Measurements from ENCODE around the gene ETV6.

DNA sequence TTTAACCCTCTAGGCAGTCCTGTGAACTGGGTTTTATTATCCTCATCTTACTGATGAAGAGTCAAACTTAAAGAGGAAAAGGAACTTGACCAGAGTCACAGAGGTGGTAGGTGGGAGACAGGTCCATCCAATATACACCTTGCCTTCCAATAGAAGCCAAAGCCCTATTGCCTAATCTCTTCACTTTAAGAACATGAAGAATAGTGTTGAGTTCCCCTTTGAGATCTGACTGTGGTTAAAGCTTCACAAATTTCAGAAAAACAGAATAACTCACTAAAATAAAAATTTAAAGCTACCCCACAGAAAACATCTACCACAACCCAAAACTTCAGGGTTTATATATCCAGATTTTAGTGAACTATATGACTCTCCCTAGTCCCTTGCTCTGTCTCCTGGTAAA lies 115.4 kb downstream of the ETV6 start:
- TF ChIP-seq, protein P1, sequence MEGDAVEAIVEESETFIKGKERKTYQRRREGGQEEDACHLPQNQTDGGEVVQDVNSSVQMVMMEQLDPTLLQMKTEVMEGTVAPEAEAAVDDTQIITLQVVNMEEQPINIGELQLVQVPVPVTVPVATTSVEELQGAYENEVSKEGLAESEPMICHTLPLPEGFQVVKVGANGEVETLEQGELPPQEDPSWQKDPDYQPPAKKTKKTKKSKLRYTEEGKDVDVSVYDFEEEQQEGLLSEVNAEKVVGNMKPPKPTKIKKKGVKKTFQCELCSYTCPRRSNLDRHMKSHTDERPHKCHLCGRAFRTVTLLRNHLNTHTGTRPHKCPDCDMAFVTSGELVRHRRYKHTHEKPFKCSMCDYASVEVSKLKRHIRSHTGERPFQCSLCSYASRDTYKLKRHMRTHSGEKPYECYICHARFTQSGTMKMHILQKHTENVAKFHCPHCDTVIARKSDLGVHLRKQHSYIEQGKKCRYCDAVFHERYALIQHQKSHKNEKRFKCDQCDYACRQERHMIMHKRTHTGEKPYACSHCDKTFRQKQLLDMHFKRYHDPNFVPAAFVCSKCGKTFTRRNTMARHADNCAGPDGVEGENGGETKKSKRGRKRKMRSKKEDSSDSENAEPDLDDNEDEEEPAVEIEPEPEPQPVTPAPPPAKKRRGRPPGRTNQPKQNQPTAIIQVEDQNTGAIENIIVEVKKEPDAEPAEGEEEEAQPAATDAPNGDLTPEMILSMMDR (IDR thresholded peaks at IDR 0.05): no peak
- TF ChIP-seq POLR2A (IDR thresholded peaks at IDR 0.05): no peak

Measured in uterus (tissue), 2 donors.